ENCODE measurements around the gene RAB3B.
A peak's percentile ranks its signal among the peaks of the same experiment; 100 is the strongest.
"Not testable (repeated sequence)": the region's sequence is repeated elsewhere in the genome, so short reads cannot be mapped to it uniquely, and the experiment has no call there.

RAB3B gene

GRCh38 chr1:52005548-52005947, 15.0 kb upstream of the RAB3B start:
- H3K4me1 Mint-ChIP-seq (ENCODE audit: low read depth); H3K27ac Mint-ChIP-seq; H3K36me3 Mint-ChIP-seq; H3K9me3 Mint-ChIP-seq (ENCODE audit: low read depth); H3K4me3 Mint-ChIP-seq: not testable (repeated sequence)
- H3K27me3 Mint-ChIP-seq = peaks cover 15% of the 10 kb centered on the region

GRCh38 chr1:52003877-52004276, 13.4 kb upstream of the RAB3B start:
- Mint-ChIP-seq H3K4me3 (no peak overlapping the region), H3K4me1 (ENCODE audit: low read depth) (no peaks in the 10 kb centered on the region), H3K36me3 (no peaks in the 10 kb centered on the region)

GRCh38 chr1:52002038-52002917, 11.8 kb upstream of the RAB3B start:
- H3K4me1 Mint-ChIP-seq (ENCODE audit: low read depth) = no peaks in the 10 kb centered on the region
- no peaks in the 10 kb centered on the region for H3K36me3 Mint-ChIP-seq
- no peak overlapping the region for H3K27ac Mint-ChIP-seq
- peaks cover 13% of the 10 kb centered on the region for H3K27me3 Mint-ChIP-seq
- no peak overlapping the region for H3K4me3 Mint-ChIP-seq
- H3K9me3 Mint-ChIP-seq (ENCODE audit: low read depth) = no peaks in the 10 kb centered on the region

More at GRCh38 chr1:52003877-52004276, 13.4 kb upstream of the RAB3B start:
- peaks cover 13% of the 10 kb centered on the region for H3K27me3 Mint-ChIP-seq
- no peaks in the 10 kb centered on the region for H3K9me3 Mint-ChIP-seq (ENCODE audit: low read depth)
- H3K27ac Mint-ChIP-seq = no peak overlapping the region

GRCh38 chr1:51998701-51999100, 8.2 kb upstream of the RAB3B start:
- Mint-ChIP-seq H3K9me3 (ENCODE audit: low read depth) (no peaks in the 10 kb centered on the region), H3K27ac (no peak overlapping the region), H3K4me3 (no peak overlapping the region), H3K27me3 (peaks cover 9% of the 10 kb centered on the region), H3K36me3 (no peaks in the 10 kb centered on the region), H3K4me1 (ENCODE audit: low read depth) (no peaks in the 10 kb centered on the region)

- Mint-ChIP-seq H3K27me3 (peaks cover 12% of the 10 kb centered on the region), H3K9me3 (ENCODE audit: low read depth) (no peaks in the 10 kb centered on the region), H3K36me3 (no peaks in the 10 kb centered on the region), H3K27ac (no peak overlapping the region), H3K4me3 (no peak overlapping the region), H3K4me1 (ENCODE audit: low read depth) (no peaks in the 10 kb centered on the region)
Measured at GRCh38 chr1:51997974-51998382, 7.5 kb upstream of the RAB3B start.

- Mint-ChIP-seq H3K4me1 (ENCODE audit: low read depth) (peaks cover 12% of the 10 kb centered on the region), H3K27ac (no peak overlapping the region), H3K4me3 (peak overlapping the region; percentile 71), H3K36me3 (no peaks in the 10 kb centered on the region), H3K9me3 (ENCODE audit: low read depth) (no peaks in the 10 kb centered on the region), H3K27me3 (peaks cover 24% of the 10 kb centered on the region)
Measured at GRCh38 chr1:51989582-51990477, 670 bp downstream of the RAB3B start.

GRCh38 chr1:51988254-51988653, 2.2 kb downstream of the RAB3B start:
- Mint-ChIP-seq H3K9me3 (ENCODE audit: low read depth) (no peaks in the 10 kb centered on the region), H3K36me3 (no peaks in the 10 kb centered on the region), H3K27me3 (peaks cover 20% of the 10 kb centered on the region), H3K27ac (no peak overlapping the region), H3K4me3 (peak overlapping the region; percentile 15), H3K4me1 (ENCODE audit: low read depth) (peaks cover 12% of the 10 kb centered on the region)

GRCh38 chr1:51986718-51987117, 3.8 kb downstream of the RAB3B start:
- Mint-ChIP-seq H3K27me3 (peaks cover 7% of the 10 kb centered on the region), H3K27ac (no peak overlapping the region), H3K9me3 (ENCODE audit: low read depth) (no peaks in the 10 kb centered on the region), H3K4me1 (ENCODE audit: low read depth) (peaks cover 8% of the 10 kb centered on the region), H3K4me3 (no peak overlapping the region), H3K36me3 (no peaks in the 10 kb centered on the region)

- Mint-ChIP-seq H3K9me3 (ENCODE audit: low read depth) (no peaks in the 10 kb centered on the region), H3K4me3 (no peak overlapping the region), H3K36me3 (no peaks in the 10 kb centered on the region), H3K27me3 (no peaks in the 10 kb centered on the region), H3K4me1 (ENCODE audit: low read depth) (no peaks in the 10 kb centered on the region), H3K27ac (no peak overlapping the region)
Measured at GRCh38 chr1:51982161-51982560, 8.3 kb downstream of the RAB3B start.

- Mint-ChIP-seq H3K9me3 (ENCODE audit: low read depth) (no peaks in the 10 kb centered on the region), H3K27me3 (no peaks in the 10 kb centered on the region), H3K4me1 (ENCODE audit: low read depth) (no peaks in the 10 kb centered on the region), H3K27ac (no peak overlapping the region), H3K4me3 (no peak overlapping the region), H3K36me3 (no peaks in the 10 kb centered on the region)
Measured at GRCh38 chr1:51981555-51981954, 8.9 kb downstream of the RAB3B start.

- Mint-ChIP-seq H3K4me1 (ENCODE audit: low read depth) (peaks cover 3% of the 10 kb centered on the region), H3K27ac (no peak overlapping the region), H3K9me3 (ENCODE audit: low read depth) (no peaks in the 10 kb centered on the region), H3K36me3 (no peaks in the 10 kb centered on the region), H3K27me3 (no peaks in the 10 kb centered on the region), H3K4me3 (no peak overlapping the region)
Measured at GRCh38 chr1:51978099-51978498, 12.4 kb downstream of the RAB3B start.

GRCh38 chr1:51976846-51977602, 13.5 kb downstream of the RAB3B start:
- Mint-ChIP-seq H3K9me3 (ENCODE audit: low read depth) (no peaks in the 10 kb centered on the region), H3K4me3 (no peak overlapping the region), H3K36me3 (no peaks in the 10 kb centered on the region), H3K27me3 (no peaks in the 10 kb centered on the region), H3K4me1 (ENCODE audit: low read depth) (peaks cover 3% of the 10 kb centered on the region), H3K27ac (no peak overlapping the region)

GRCh38 chr1:51973587-51974474, 16.7 kb downstream of the RAB3B start:
- H3K9me3 Mint-ChIP-seq (ENCODE audit: low read depth) = no peaks in the 10 kb centered on the region

More at GRCh38 chr1:51973587-51974474, 16.7 kb downstream of the RAB3B start:
- Mint-ChIP-seq H3K4me3 (no peak overlapping the region), H3K4me1 (ENCODE audit: low read depth) (peaks cover 3% of the 10 kb centered on the region), H3K27ac (no peak overlapping the region), H3K36me3 (no peaks in the 10 kb centered on the region), H3K27me3 (peaks cover 2% of the 10 kb centered on the region)
